ENCODE results near the gene OSBPL3.

Gene OSBPL3

DNA sequence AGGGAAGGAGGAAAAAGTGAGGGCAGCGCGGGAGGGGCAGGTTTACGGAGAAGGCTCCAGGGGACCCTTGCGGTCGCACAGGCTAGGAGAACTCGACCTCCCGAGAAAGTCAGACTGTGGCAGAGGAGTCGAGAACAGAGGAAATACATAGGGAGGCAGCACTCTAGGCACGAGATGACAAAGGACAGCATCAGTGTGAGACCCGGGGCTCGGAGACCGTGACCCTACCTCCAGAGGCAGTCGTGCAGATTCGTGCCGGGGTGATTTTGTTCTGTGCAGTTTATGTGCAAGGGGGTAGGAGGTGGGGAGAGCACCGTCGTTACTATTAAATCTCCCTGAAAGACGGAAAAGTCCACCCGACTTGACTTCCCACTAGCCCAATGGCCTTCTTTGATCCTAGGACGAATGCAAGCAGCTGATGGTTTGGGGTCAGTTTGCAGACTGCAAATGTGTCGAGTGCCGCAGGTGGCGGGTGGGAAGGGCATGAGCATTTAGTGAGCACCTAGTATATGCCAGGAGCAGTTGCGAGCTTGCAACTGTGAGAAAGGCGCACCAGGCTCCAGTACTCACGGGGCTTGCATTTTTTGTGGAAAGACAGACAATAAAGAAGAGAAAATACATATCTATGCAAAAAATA, 674 bp upstream of the OSBPL3 start:
- DNase-seq, result no peak

DNA sequence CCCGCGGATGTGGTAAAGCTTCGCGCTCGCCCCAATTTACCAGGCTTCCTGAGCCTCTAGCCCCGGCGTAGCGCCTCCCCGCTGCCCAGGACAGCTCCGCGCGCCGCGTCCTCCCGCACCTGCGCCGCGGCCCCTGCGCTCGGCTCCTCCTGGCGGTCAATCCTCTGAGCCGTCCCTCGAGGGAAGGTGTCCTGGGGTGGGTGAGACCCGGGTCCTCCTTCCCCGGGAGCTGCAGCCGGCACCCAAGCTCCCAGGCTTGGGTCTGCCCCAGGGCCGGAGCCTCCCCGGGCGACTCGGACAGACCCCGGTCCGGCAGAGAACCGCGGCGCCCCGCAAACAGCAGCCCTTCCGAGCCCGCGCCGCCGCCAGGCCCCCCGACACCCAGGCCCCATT, 512 bp downstream of the OSBPL3 start:
- DNase-seq, result peak; percentile 44 to 45

GRCh38 chr7:24978843-24979469, 1.0 kb downstream of the OSBPL3 start:
- DNase-seq, result no peak

- DNase-seq, result no peak
Measured at GRCh38 chr7:24975644-24976260, 4.2 kb downstream of the OSBPL3 start.

DNA sequence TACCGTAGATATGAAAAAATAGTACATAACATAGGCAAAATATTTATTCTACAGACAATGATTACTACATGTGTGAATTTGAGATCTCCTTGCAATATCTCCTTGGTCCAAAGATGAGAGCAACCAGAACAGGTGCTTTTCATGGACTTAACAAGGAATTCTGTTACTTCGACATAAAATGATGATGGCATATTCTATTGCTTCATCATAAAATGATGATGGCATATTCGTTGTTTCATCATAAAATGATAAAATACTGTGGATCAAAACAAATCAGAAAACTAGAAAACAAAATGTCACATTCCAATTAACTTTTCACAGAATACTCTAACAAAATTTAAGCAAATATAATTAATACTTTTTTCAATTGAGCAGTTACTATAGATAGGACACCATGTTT, 4.8 kb downstream of the OSBPL3 start:
- no peak for DNase-seq

- no peak for DNase-seq
Measured at GRCh38 chr7:24974026-24974832, 5.7 kb downstream of the OSBPL3 start.

GRCh38 chr7:24972991-24973390, 7.0 kb downstream of the OSBPL3 start:
- no peak for DNase-seq

GRCh38 chr7:24972166-24972477, 7.9 kb downstream of the OSBPL3 start:
- no peak for DNase-seq

GRCh38 chr7:24971333-24972165, 8.4 kb downstream of the OSBPL3 start:
- no peak for DNase-seq

GRCh38 chr7:24970676-24971075, 9.3 kb downstream of the OSBPL3 start:
- no peak for DNase-seq

DNA sequence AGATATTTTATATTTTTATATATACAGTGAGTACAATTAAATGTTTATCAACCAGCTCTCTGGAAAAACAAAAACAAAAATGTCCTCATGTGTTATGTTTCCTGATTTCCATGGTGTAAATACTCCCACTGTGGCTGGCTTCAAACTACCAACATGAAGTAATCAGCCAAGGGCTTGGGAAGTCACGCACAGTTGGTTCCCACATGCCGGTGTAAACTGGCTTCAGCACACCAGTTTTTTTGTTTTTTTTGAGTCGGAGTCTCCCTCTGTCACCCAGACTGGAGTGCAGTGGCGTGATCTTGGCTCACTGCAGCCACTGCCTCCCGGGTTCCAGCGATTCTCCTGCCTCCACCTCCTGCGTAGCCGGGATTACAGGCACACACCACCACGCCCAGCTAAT, 11.8 kb downstream of the OSBPL3 start:
- no peak for DNase-seq

- DNase-seq, result no peak
Measured at GRCh38 chr7:24967696-24968095, 12.3 kb downstream of the OSBPL3 start.

- no peak for DNase-seq
Measured at GRCh38 chr7:24966802-24967201, 13.2 kb downstream of the OSBPL3 start.

DNA sequence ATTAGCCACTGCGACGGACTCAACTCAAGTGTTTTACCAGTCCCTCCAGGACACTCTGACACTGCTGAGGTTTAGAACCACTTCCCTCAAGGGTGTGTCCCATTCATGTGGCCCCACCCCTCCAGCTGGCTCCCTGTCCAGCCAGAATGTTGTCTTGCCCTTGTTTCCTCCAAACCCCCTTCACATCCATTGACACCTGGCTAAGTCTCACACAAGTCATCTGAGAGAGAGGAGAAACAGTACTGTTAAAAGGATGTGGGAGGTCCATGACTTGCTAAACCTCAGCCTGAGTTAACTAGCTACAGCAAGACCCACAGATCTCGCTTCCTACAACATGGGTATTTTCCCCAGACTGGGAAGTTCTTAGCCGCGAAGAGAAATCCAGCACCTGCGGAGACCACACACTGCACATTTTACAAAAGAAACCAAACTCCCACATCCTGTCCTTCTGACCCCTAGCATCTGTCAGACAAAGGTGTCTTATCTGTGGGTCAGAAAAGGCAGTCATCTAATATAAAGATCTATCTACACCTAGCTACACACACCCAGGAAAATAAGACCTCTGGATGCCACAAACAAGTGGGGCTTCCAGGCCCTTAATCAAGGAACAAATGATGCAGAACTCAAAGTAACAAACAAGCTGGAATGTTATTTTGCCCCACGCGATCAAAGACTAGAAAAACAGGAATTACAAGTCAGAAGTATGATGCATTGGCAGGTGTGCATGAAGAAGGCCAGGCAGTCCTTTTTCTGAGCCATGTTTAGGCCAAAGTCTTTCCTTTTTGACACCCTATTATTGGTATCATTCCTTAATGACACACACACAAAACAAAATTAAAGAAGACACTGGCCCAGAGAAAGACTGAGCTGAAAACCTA, 13.9 kb downstream of the OSBPL3 start:
- DNase-seq, result no peak

DNA sequence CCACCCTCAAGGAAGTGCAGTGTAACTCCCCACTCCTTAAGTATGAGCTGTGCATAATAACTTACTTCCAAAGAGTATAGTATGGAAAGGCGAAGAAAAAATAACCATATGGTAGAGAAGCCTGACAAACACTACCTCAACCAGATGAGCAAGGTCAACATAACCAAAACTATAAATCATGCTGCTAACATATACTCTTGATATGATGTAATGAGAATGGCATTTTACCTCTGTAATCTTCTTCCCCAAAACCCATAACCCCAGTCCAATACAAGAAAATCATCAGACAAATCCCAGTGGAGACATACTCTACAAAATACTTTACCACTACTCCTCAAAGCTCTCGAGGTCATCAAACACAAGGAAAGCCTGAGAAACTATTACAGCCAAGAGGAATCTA, 15.8 kb downstream of the OSBPL3 start:
- DNase-seq, result no peak

GRCh38 chr7:24963218-24963617, 16.8 kb downstream of the OSBPL3 start:
- DNase-seq, result no peak

- DNase-seq, result no peak
Measured at GRCh38 chr7:24962418-24962962, 17.5 kb downstream of the OSBPL3 start.

GRCh38 chr7:24959735-24960485, 20.1 kb downstream of the OSBPL3 start:
- no peak for DNase-seq

DNA sequence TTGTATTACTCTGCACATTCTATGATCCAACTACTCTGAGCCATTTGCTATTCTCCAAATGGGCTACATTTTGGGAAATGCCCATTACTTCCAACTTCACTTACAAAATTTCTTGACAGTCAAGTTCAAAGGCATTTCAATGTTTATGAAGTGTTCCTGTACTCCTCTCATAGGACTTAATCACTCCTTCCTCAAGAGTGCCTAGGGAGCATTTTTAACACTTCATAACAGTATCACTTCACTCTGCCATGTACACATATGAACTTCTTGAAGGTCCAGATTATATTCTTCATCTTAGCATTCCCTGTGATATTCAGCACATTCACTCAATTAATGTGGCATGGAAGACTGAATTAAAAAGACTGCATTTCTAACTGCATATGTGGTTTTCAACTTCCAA, 21.6 kb downstream of the OSBPL3 start:
- DNase-seq, result no peak

GRCh38 chr7:24956021-24956420, 24.0 kb downstream of the OSBPL3 start:
- DNase-seq, result no peak

- DNase-seq, result no peak
Measured at GRCh38 chr7:24955313-24955712, 24.7 kb downstream of the OSBPL3 start.

All from NCI-H1930 (cell line).